Ascending aorta (tissue), 2 donors: ENCODE data around the gene FLVCR1. TPM values are rescaled to one million over a fixed set of nuclear protein-coding genes. Genes with fewer than 3 reads are reported as not detected.

Source experiments
- DNase-seq, 2 donors: peaks; one replicate each; pipeline ENCODE4 v3.0.0-alpha.2; 2019; ENCODE audit warnings: low spot score in 2 of 2
- H3K27ac ChIP-seq, 2 donors: fragments of 200-600 bp; sonication (generic); one replicate each; pipeline ENCODE4 v1.5.1; 2016 to 2017; ENCODE audit warnings: mild to moderate bottlenecking in 1 of 2
- H3K27me3 ChIP-seq: fragments of 200-600 bp; sonication (generic); one replicate; pipeline ENCODE4 v1.5.1; 2017
- H3K36me3 ChIP-seq, 2 donors: fragments of 200-600 bp; sonication (generic); one replicate each; pipeline ENCODE4 v1.5.1; 2016
- H3K4me1 ChIP-seq, 2 donors: fragments of 200-600 bp; sonication (generic); one replicate each; pipeline ENCODE4 v1.5.1; 2016 to 2017; ENCODE audit warnings: mild to moderate bottlenecking in 1 of 2
- H3K4me3 ChIP-seq, 2 donors: fragments of 200-600 bp; sonication (generic); one replicate each; pipeline ENCODE4 v1.5.1; 2016 to 2017; ENCODE audit warnings: mild to moderate bottlenecking in 1 of 2
- H3K9me3 ChIP-seq, 2 donors: fragments of 200-600 bp; sonication (generic); one replicate each; pipeline ENCODE4 v1.5.1; 2016
- intact Hi-C: fragments of 100-400 bp; cut with DNase I; formaldehyde crosslinking; loops from one replicate; pipeline ENCODE4 v1.15.1; 2023
- total RNA-seq: library from RNA; depleted of rRNA; stranded (reverse); fragments of >200 nt; gene quantifications from one replicate; pipeline ENCODE4 v1.1.0, GENCODE V29; 2016
- TF ChIP-seq, protein P1 (sequence below), 3 experiments: fragments of 200-600 bp in 2 of 3; fragments of 450-650 bp in 1 of 3; sonication (generic) in 2 of 3; IDR thresholded peaks; one replicate each; pipeline ENCODE4 v1.5.1; 2016 to 2019; ENCODE audit warnings: antibody characterized with exemption in 3 of 3, mild to moderate bottlenecking in 1 of 3, moderate library complexity in 1 of 3

The FLVCR1 gene
- total RNA-seq, 1 donor from 2014 or later, result 5.7 TPM

DNA sequence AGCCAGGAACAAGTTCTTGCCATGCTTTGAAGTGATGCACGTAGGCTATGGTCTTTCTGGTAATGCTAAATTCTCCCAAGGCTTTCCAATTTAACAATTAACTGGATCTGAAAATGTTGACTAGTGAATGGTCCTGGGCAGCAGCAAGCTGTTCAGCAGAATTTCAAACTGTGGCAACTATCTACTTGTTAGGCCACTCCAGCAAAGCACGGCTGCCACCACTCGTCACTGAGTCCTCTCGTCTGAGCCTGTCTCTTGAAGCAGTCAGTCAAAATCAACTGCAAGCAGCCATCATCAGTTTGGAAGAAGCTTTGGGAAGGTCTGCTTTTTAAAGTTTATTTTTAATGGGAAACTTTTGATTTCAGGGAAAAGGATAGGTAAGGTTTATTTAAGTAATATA lies 6.1 kb downstream of the FLVCR1 start:
- no peak overlapping the region for H3K27ac ChIP-seq
- H3K4me3 ChIP-seq, result no peak overlapping the region
- H3K4me1 ChIP-seq, result no peaks in the 10 kb centered on the region
- TF ChIP-seq, protein P1, sequence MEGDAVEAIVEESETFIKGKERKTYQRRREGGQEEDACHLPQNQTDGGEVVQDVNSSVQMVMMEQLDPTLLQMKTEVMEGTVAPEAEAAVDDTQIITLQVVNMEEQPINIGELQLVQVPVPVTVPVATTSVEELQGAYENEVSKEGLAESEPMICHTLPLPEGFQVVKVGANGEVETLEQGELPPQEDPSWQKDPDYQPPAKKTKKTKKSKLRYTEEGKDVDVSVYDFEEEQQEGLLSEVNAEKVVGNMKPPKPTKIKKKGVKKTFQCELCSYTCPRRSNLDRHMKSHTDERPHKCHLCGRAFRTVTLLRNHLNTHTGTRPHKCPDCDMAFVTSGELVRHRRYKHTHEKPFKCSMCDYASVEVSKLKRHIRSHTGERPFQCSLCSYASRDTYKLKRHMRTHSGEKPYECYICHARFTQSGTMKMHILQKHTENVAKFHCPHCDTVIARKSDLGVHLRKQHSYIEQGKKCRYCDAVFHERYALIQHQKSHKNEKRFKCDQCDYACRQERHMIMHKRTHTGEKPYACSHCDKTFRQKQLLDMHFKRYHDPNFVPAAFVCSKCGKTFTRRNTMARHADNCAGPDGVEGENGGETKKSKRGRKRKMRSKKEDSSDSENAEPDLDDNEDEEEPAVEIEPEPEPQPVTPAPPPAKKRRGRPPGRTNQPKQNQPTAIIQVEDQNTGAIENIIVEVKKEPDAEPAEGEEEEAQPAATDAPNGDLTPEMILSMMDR (IDR thresholded peaks at IDR 0.05), result no peak
- no peaks in the 10 kb centered on the region for H3K27me3 ChIP-seq
- no peaks in the 10 kb centered on the region for H3K9me3 ChIP-seq
- no peak for DNase-seq
- intact Hi-C loops, result no loop called here
- H3K36me3 ChIP-seq, result peaks cover 0 to 3% of the 10 kb centered on the region in 2 donors

DNA sequence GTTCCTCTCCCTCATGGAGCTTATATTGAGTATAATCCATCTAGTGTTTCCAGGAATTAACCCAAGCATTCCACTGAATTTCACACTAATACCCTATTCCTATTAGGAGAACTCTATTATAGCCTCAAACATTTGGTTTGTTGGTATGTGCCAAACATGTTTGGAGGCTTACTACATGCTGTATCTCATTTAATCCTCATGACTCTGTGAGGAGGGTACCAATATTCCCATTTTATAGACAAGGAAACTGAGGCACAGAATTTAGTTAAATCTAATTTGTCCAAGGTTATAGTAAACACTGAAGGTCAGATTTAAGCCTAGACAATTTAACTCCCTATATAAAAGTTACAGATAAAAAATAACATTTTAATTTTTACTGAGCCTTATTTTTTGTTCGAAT lies 9.1 kb downstream of the FLVCR1 start:
- intact Hi-C loops, result no loop called here
- Histone ChIP-seq H3K27ac (no peak overlapping the region), H3K36me3 (peaks cover 3 to 5% of the 10 kb centered on the region in 2 donors), H3K9me3 (no peaks in the 10 kb centered on the region), H3K4me3 (no peak overlapping the region), H3K27me3 (no peaks in the 10 kb centered on the region), H3K4me1 (no peaks in the 10 kb centered on the region)
- no peak for DNase-seq
- TF ChIP-seq, protein P1 (IDR thresholded peaks at IDR 0.05), result no peak

DNA sequence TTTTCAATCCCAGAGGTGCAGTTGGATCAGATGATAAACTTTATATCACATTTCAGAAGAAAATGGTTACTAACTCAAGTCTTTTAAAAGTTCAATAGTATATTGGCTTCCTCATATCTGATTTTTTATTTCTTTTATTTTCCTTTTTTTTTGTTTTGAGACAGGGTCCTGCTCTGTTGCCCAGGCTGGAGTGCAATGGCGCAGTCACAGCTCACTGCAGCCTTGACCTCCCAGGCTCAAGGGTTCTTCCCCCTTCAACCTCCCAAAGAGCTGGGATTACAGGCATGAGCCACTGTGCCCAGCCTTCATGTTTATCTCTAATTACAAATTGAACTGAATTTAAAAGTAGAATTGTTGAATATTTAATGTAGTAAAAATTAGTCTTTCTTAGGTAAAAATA lies 13.9 kb downstream of the FLVCR1 start:
- H3K4me1 ChIP-seq, result no peaks in the 10 kb centered on the region
- intact Hi-C loops, result no loop called here
- H3K9me3 ChIP-seq, result no peaks in the 10 kb centered on the region
- H3K27ac ChIP-seq, result no peak overlapping the region
- H3K27me3 ChIP-seq, result no peaks in the 10 kb centered on the region
- no peak for DNase-seq
- no peak overlapping the region for H3K4me3 ChIP-seq
- peaks cover 16 to 19% of the 10 kb centered on the region in 2 donors for H3K36me3 ChIP-seq
- TF ChIP-seq, protein P1 (IDR thresholded peaks at IDR 0.05), result no peak

DNA sequence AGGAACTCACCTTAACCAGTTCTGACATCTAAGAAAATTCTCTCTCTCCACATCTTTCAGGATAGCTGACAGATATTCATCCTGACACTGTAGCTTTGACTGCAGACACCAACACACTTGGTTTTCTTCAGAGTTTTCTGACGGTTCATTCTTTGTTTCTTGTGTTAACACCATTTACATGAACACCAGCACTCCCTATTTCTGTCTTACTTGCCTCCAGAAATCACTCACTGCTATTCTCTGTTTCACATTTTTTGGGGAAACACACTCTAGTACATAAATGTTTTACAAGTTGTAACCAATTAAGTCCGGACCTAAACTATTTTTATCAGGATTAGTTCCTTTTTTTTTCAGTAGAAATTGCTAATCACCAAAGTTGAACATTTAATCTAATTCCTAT lies 15.4 kb downstream of the FLVCR1 start:
- TF ChIP-seq, protein P1 (IDR thresholded peaks at IDR 0.05), result no peak
- Histone ChIP-seq H3K27ac (no peak overlapping the region), H3K4me3 (no peak overlapping the region), H3K9me3 (no peaks in the 10 kb centered on the region), H3K36me3 (peaks cover 16 to 19% of the 10 kb centered on the region in 2 donors), H3K4me1 (no peaks in the 10 kb centered on the region), H3K27me3 (no peaks in the 10 kb centered on the region)
- intact Hi-C loops, result no loop called here
- DNase-seq, result no peak

DNA sequence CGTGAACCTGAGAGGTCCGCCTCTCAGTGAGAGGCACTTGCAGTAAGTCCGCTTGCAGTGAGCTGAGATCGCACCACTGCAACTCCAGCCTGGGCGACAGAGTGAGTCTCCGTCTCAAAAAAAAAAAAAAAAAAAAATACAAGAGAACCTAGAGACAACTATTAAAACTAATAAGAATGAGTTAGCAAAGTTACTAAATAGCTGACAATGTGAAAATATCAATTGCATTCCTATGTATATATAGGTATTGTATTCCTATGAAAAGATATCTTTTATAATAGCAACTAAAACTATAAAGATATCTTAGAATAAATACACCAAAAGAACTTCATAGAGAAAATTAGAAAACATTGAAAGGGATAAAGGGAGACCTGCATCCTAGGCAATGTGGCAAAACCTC lies 20.3 kb downstream of the FLVCR1 start:
- Histone ChIP-seq H3K36me3 (peaks cover 11 to 26% of the 10 kb centered on the region in 2 donors), H3K4me3 (no peak overlapping the region), H3K27me3 (no peaks in the 10 kb centered on the region), H3K27ac (no peak overlapping the region), H3K4me1 (no peaks in the 10 kb centered on the region), H3K9me3 (no peaks in the 10 kb centered on the region)
- intact Hi-C loops, result no loop called here
- no peak for DNase-seq
- TF ChIP-seq, protein P1 (IDR thresholded peaks at IDR 0.05), result no peak
